OCI-LY3 (cell line): ENCODE data around the gene HAUS7.

ENCODE experiments used
- H2AFZ ChIP-seq: fragments of 200-600, 300-600 bp; shearing (Covaris generic); 2 replicates; pipeline ENCODE4 v1.6.0; 2014; ENCODE audit warnings: antibody characterized with exemption, low read depth, low read length
- H3K27ac ChIP-seq: fragments of 200-600, 300-600 bp; sonication (generic); 2 replicates; pipeline ENCODE4 v1.5.1; 2014; ENCODE audit warnings: mild to moderate bottlenecking, low read length, moderate library complexity, mixed read lengths
- H3K27me3 ChIP-seq: fragments of 200-600, 300-600 bp; sonication (generic); 2 replicates; pipeline ENCODE4 v1.6.1; 2014; ENCODE audit warnings: low read depth, low read length, mixed read lengths
- H3K36me3 ChIP-seq: fragments of 200-600, 300-600 bp; sonication (generic); replicated peaks from 2 replicates; pipeline ENCODE3; 2014; ENCODE audit warnings: low read depth, low read length, mixed read lengths
- H3K4me1 ChIP-seq: fragments of 300-600, 200-600 bp; sonication (generic); 2 replicates; pipeline ENCODE4 v1.6.1; 2014; ENCODE audit warnings: low read length, mixed read lengths
- H3K4me2 ChIP-seq: fragments of 200-600, 300-600 bp; sonication (generic); 2 replicates; pipeline ENCODE4 v1.6.1; 2014; ENCODE audit warnings: low read length, mixed read lengths
- H3K4me3 ChIP-seq: fragments of 300-600, 200-600 bp; sonication (generic); 2 replicates; pipeline ENCODE4 v1.5.1; 2014; ENCODE audit warnings: antibody characterized with exemption, mild to moderate bottlenecking, low read length, moderate library complexity
- H3K79me2 ChIP-seq: fragments of 300-600, 200-600 bp; shearing (Covaris generic); 2 replicates; pipeline ENCODE4 v1.6.1; 2014; ENCODE audit warnings: mild to moderate bottlenecking, low read length, mixed read lengths
- H3K9ac ChIP-seq: fragments of 300-600, 200-600 bp; shearing (Covaris generic); 2 replicates; pipeline ENCODE4 v1.6.0; 2014; ENCODE audit warnings: mild to moderate bottlenecking, low read length, moderate library complexity
- H3K9me3 ChIP-seq: fragments of 200-600, 300-600 bp; shearing (Covaris generic); 2 replicates; pipeline ENCODE4 v1.6.1; 2014; ENCODE audit warnings: low read length, mixed read lengths; ENCODE audit not compliant: insufficient read depth
- H4K20me1 ChIP-seq: fragments of 200-600, 300-600 bp; sonication (generic); 2 replicates; pipeline ENCODE4 v1.6.1; 2016; ENCODE audit warnings: low read length, mixed read lengths; ENCODE audit not compliant: insufficient read depth
- EZH2phosphoT487 ChIP-seq: fragments of 200-600 bp; shearing (Covaris generic); IDR thresholded peaks from 2 replicates; pipeline ENCODE4 v1.6.1; 2018; ENCODE audit warnings: antibody characterized with exemption, mixed run types, low read depth
- TF ChIP-seq, protein P1 (sequence below): fragments of 200-600, 300-600 bp; sonication (generic); IDR thresholded peaks from 2 replicates; pipeline ENCODE4 v1.5.1; 2014; ENCODE audit warnings: antibody characterized with exemption, low read length, low read depth

HAUS7 gene

DNA sequence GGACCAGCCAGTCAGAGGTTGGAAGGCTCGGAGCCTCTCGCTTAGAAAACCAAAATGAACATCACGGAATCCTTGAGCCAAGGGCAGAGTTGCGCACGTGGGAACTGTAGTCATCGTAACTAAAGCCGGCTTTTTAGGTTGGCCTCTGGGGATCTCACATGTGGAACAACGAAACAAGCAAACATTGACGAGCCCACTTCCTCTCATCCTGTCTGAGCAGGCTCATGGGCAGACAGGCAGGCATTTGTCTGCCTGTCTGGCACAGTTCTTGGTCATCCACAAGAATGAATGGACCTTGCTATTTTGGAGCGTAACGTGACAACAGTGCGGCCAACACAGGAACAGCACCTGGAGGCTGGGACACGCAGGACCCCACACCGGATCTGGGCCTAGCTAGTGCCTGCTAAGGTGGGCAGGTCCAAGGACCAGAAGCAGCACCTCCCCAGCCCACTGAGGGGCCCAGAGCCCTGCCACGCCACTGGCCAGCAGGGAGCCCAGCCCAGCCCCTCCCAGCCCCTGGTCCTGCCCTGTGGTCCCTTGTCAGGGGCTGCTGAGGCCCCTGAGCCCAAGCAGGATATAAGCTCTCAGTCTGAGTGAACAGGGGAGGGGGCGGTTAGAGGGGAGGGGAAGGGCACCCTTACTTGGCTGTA is 15.3 kb downstream of the HAUS7 start:
- Histone ChIP-seq H3K4me2 (no peak overlapping the region), H3K79me2 (no peaks in the 10 kb centered on the region), H3K4me1 (no peaks in the 10 kb centered on the region), H2AFZ (no peak overlapping the region), H3K27ac (no peak overlapping the region), H3K9ac (no peak overlapping the region), H4K20me1 (no peaks in the 10 kb centered on the region), H3K27me3 (no peaks in the 10 kb centered on the region), H3K36me3 (peaks cover 2% of the 10 kb centered on the region), H3K9me3 (no peaks in the 10 kb centered on the region), H3K4me3 (no peak overlapping the region)
- TF ChIP-seq, protein P1, sequence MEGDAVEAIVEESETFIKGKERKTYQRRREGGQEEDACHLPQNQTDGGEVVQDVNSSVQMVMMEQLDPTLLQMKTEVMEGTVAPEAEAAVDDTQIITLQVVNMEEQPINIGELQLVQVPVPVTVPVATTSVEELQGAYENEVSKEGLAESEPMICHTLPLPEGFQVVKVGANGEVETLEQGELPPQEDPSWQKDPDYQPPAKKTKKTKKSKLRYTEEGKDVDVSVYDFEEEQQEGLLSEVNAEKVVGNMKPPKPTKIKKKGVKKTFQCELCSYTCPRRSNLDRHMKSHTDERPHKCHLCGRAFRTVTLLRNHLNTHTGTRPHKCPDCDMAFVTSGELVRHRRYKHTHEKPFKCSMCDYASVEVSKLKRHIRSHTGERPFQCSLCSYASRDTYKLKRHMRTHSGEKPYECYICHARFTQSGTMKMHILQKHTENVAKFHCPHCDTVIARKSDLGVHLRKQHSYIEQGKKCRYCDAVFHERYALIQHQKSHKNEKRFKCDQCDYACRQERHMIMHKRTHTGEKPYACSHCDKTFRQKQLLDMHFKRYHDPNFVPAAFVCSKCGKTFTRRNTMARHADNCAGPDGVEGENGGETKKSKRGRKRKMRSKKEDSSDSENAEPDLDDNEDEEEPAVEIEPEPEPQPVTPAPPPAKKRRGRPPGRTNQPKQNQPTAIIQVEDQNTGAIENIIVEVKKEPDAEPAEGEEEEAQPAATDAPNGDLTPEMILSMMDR, result no peak

DNA sequence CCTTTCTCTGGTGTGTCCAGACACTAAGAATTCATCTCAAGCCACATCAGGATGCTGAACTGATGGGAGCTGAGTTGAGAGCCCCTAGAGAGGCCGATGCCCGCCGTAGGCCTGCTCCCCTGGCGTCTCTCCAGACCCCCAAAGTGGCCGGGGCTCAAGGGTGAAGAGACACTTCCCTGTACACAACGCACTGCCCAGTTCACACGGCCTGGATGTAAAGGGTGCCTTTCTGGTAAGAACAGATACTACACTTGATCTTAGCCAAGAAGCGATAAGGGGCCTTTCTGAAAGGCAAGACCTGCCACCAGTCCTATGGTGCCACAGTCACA is 19.5 kb downstream of the HAUS7 start:
- Histone ChIP-seq H3K4me1 (no peaks in the 10 kb centered on the region), H3K9me3 (no peaks in the 10 kb centered on the region), H3K36me3 (peaks cover 2% of the 10 kb centered on the region), H3K27me3 (no peaks in the 10 kb centered on the region), H3K4me2 (no peak overlapping the region), H3K4me3 (no peak overlapping the region), H4K20me1 (no peaks in the 10 kb centered on the region), H3K9ac (no peak overlapping the region), H3K79me2 (no peaks in the 10 kb centered on the region), H2AFZ (no peak overlapping the region), H3K27ac (no peak overlapping the region)
- no peak for TF ChIP-seq EZH2phosphoT487
- TF ChIP-seq, protein P1, result no peak

DNA sequence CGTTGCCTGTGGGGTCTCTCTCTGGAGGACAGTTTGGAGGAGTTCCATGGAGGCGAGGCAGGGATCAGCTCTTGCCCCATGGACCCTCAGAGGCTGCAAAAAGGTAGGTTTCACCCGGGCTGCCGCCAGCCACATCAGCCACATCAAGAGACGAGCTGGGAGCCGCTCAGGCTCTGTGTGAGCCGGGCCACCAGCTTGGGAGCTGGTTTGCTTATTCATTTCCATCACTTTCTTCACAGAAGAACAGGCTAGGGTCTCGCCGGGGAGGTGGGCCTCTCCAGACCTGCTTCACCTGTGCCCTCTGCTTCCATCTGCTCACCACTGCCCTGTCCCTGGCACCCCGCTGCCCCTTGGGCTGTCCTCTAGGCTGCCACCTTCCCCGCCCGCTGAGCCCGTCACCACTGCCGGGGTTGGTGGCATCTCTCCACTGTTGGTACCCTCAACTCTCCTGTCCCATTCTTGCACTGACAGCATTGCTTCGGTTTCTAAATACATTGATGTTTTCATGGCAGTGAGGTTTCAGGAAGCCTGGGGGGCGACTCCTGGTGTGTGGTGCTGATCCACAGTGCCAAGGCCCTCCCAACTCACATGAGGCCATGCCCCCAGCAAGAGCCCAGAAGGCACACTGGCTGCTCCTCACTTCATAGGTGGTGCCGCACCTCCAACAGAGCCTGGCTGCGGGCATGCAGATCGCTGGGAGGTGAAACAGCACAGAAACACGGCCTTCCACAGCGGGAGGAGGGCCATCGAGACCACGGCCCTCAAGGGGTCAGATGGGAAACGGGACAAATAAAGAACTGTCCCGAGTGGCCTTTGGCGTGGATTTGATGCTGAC is 20.0 kb downstream of the HAUS7 start:
- Histone ChIP-seq H3K4me2 (no peak overlapping the region), H3K27me3 (no peaks in the 10 kb centered on the region), H3K79me2 (no peaks in the 10 kb centered on the region), H3K9ac (no peak overlapping the region), H4K20me1 (no peaks in the 10 kb centered on the region), H3K36me3 (peaks cover 2% of the 10 kb centered on the region), H3K4me1 (no peaks in the 10 kb centered on the region), H3K4me3 (no peak overlapping the region), H3K9me3 (no peaks in the 10 kb centered on the region), H2AFZ (no peak overlapping the region), H3K27ac (no peak overlapping the region)
- TF ChIP-seq, protein P1, result no peak
- TF ChIP-seq EZH2phosphoT487, result no peak

DNA sequence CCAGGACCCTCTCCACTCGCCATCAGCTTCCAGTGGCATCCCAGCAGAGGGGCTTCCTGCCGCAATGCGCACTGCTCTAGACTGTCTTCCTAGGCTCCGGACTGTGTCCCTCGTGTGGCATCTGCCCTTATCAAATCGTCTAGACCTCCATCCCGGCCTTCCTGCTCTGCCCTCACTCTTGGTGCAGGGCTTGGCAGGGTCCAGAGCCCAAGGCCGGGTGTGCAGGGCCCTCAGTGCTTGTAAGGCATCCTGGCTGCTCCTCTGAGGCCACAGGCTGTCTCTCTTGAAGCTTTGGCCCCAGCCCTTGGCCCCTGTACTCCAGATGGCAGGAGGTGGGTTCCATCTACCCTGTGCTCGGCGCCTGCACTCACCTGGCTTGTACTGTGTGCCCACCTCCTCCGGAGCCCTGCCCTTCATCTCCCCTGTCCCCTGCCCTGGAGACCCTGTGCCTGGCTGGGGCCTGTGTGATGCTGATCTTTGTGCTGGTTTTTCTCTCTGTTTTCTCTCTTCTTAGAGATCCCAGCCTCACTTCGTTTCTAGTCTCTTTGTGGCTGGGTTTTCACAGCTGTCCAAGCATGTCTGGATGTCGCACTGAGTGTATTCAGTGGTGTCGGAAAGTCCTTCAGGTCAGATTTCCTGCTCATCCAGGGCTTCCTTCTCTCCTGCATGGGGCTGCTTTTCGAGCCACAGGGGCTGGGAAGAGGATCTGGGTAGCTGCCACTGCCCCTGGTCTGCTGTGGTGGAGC is 20.8 kb downstream of the HAUS7 start:
- Histone ChIP-seq H2AFZ (no peak overlapping the region), H3K9me3 (no peaks in the 10 kb centered on the region), H3K9ac (no peak overlapping the region), H3K36me3 (peaks cover 2% of the 10 kb centered on the region), H3K27me3 (no peaks in the 10 kb centered on the region), H3K4me2 (no peak overlapping the region), H4K20me1 (no peaks in the 10 kb centered on the region), H3K79me2 (no peaks in the 10 kb centered on the region), H3K27ac (no peak overlapping the region), H3K4me1 (no peaks in the 10 kb centered on the region), H3K4me3 (no peak overlapping the region)
- TF ChIP-seq EZH2phosphoT487, result no peak
- TF ChIP-seq, protein P1, result no peak
